ENCODE measurements around the gene DPF3.

DNA sequence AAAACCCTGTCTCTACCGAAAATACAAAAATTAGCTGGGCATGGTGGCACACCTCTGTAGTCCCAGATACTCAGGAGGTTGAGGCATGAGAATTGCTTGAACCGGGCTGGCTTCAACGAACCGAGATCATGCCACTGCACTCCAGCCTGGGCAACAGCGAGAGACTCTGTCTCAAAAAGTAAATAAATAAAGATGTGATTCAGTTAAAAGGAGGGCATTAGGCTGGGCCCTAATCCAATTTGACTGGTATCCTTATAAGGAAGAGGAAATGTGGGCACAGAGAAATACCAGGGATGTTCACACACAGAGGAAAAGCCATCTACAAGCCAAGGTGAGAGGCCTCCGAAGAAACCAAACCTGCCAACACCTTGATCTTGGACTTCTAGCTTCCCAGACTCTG is 22.3 kb upstream of the DPF3 start:
- TF ChIP-seq, protein P1, sequence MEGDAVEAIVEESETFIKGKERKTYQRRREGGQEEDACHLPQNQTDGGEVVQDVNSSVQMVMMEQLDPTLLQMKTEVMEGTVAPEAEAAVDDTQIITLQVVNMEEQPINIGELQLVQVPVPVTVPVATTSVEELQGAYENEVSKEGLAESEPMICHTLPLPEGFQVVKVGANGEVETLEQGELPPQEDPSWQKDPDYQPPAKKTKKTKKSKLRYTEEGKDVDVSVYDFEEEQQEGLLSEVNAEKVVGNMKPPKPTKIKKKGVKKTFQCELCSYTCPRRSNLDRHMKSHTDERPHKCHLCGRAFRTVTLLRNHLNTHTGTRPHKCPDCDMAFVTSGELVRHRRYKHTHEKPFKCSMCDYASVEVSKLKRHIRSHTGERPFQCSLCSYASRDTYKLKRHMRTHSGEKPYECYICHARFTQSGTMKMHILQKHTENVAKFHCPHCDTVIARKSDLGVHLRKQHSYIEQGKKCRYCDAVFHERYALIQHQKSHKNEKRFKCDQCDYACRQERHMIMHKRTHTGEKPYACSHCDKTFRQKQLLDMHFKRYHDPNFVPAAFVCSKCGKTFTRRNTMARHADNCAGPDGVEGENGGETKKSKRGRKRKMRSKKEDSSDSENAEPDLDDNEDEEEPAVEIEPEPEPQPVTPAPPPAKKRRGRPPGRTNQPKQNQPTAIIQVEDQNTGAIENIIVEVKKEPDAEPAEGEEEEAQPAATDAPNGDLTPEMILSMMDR (IDR thresholded peaks at IDR 0.05) = no peak
- TF ChIP-seq POLR2A (IDR thresholded peaks at IDR 0.05) = no peak

All from adrenal gland (tissue), 5 donors.